Prostate gland (tissue), 2 donors: Measurements from ENCODE around the gene LCE1F. TPM values are rescaled to one million over a fixed set of nuclear protein-coding genes. Genes with fewer than 3 reads are reported as not detected.

ENCODE experiments used
- DNase-seq: peaks from one replicate; pipeline ENCODE4 v3.0.0-alpha.2; 2019; ENCODE audit warnings: low spot score
- H3K27ac ChIP-seq, 2 donors: fragments of 200-600 bp; sonication (generic); 2 replicates each; pipeline ENCODE4 v1.5.1; 2017 to 2019
- H3K27me3 ChIP-seq: fragments of 200-600 bp; sonication (generic); replicated peaks from 2 replicates; pipeline ENCODE4 v1.5.1; 2019; ENCODE audit not compliant: insufficient read depth
- H3K36me3 ChIP-seq, 2 donors: fragments of 200-600 bp; sonication (generic); 1 replicate in 1 of 2; 2 replicates in 1 of 2; pipeline versions ENCODE4 v1.5.1 to v1.8.1; 2017 to 2019
- H3K4me1 ChIP-seq: fragments of 200-600 bp; sonication (generic); replicated peaks from 2 replicates; pipeline ENCODE4 v1.5.1; 2019
- H3K4me3 ChIP-seq, 2 donors: fragments of 200-600 bp; sonication (generic); 2 replicates each; pipeline ENCODE4 v1.5.1; 2017 to 2019
- H3K9me3 ChIP-seq: fragments of 200-600 bp; sonication (generic); 2 replicates; pipeline ENCODE4 v1.5.1; 2017
- CTCF ChIP-seq, 4 experiments: fragments of 200-600 bp in 2 of 4; fragments of 450-650 bp in 2 of 4; sonication (generic) in 2 of 4; IDR thresholded peaks; 1 replicate in 3 of 4; 2 replicates in 1 of 4; pipeline ENCODE4 v1.5.1; 2016 to 2019; ENCODE audit warnings: antibody characterized with exemption in 4 of 4, mild to moderate bottlenecking in 2 of 4, moderate library complexity in 2 of 4
- POLR2A ChIP-seq: fragments of 450-650 bp; IDR thresholded peaks from one replicate; pipeline ENCODE4 v1.6.1; 2016; ENCODE audit warnings: antibody characterized with exemption, mild to moderate bottlenecking
- POLR2AphosphoS5 ChIP-seq: sonication (generic); formaldehyde crosslinking; IDR thresholded peaks from one replicate; pipeline ENCODE4 v1.6.1; 2017; ENCODE audit warnings: antibody characterized with exemption
- WGBS: methylation state at CpG from one replicate; pipeline ENCODE4 v1.1.5; 2018; 5-methylcytosine and 5-hydroxymethylcytosine counted together
- intact Hi-C: fragments of 100-400 bp; cut with DNase I; formaldehyde crosslinking; loops from one replicate; pipeline ENCODE4 v1.14.2; 2022
- total RNA-seq, 2 donors: library from RNA; depleted of rRNA; stranded (reverse); fragments of >200 nt; gene quantifications; one replicate each; pipeline ENCODE4 v1.1.0, GENCODE V29; 2016

LCE1F gene
- total RNA-seq, 2 donors from 2014 or later, result not detected

DNA sequence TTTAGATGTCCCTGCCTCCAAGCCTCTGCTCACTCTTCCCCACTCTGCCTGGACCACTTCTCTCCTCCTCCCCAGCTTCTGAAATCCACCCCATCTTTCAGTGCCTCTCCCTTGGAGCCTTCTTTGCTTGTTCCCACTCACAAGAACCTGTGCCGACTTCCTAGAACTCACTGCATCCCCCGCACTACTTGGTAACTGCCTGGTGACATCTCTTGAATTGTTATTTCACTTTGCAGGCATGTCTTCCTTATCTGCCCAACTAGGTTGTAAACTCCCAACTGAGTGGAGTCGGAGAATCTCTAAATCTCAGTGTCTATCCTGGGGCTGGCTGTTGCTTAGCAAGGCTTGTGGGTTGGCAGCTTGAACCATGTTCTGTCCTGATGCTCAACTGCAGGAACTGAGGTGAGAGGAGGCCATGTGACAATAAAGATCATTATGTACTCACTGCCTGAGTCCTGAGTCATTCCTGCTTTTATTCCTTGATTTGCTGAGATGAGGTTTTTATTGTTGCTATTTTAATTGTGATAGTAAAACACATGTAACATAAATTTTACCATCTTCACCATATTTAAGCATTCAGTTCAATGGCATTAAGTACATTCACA is 13.2 kb upstream of the LCE1F start:
- intact Hi-C loops, result no loop called here
- TF ChIP-seq POLR2AphosphoS5 (no peak), CTCF (IDR thresholded peaks at IDR 0.05) (no peak), POLR2A (no peak)

GRCh38 chr1:152768847-152769533 is 6.0 kb upstream of the LCE1F start:
- WGBS, result 55% methylated on average over 8 of the region's 8 CpGs
- Histone ChIP-seq H3K4me3 (no peak overlapping the region), H3K27ac (no peak overlapping the region), H3K4me1 (no peaks in the 10 kb centered on the region), H3K27me3 (no peaks in the 10 kb centered on the region), H3K9me3 (no peaks in the 10 kb centered on the region), H3K36me3 (no peaks in the 10 kb centered on the region)
- DNase-seq, result no peak
- intact Hi-C loops, result no loop called here
- TF ChIP-seq POLR2AphosphoS5 (no peak), CTCF (IDR thresholded peaks at IDR 0.05) (no peak), POLR2A (no peak)

More for the DNA sequence above, 13.2 kb upstream of the LCE1F start:
- no peaks in the 10 kb centered on the region for H3K4me1 ChIP-seq
- no peak overlapping the region for H3K27ac ChIP-seq
- DNase-seq, result no peak
- WGBS, result 39% methylated on average over 3 of the region's 3 CpGs
- H3K36me3 ChIP-seq, result no peaks in the 10 kb centered on the region
- H3K27me3 ChIP-seq, result no peaks in the 10 kb centered on the region
- no peak overlapping the region for H3K4me3 ChIP-seq
- no peaks in the 10 kb centered on the region for H3K9me3 ChIP-seq

- H3K9me3 ChIP-seq, result no peaks in the 10 kb centered on the region
- no peaks in the 10 kb centered on the region for H3K4me1 ChIP-seq
- no peaks in the 10 kb centered on the region for H3K27me3 ChIP-seq
- intact Hi-C loops, result no loop called here
- H3K4me3 ChIP-seq, result no peak overlapping the region
- H3K36me3 ChIP-seq, result no peaks in the 10 kb centered on the region
- TF ChIP-seq CTCF (IDR thresholded peaks at IDR 0.05) (no peak), POLR2A (no peak), POLR2AphosphoS5 (no peak)
- no peak overlapping the region for H3K27ac ChIP-seq
- DNase-seq, result no peak
- 74% methylated on average over 1 of the region's 1 CpG for WGBS
Observed at GRCh38 chr1:152770411-152770810, 4.5 kb upstream of the LCE1F start.

- Histone ChIP-seq H3K4me1 (no peaks in the 10 kb centered on the region), H3K4me3 (no peak overlapping the region), H3K27me3 (no peaks in the 10 kb centered on the region), H3K27ac (no peak overlapping the region), H3K9me3 (no peaks in the 10 kb centered on the region), H3K36me3 (no peaks in the 10 kb centered on the region)
- no peak for TF ChIP-seq POLR2AphosphoS5
- no peak for TF ChIP-seq POLR2A
- no peak for TF ChIP-seq CTCF (IDR thresholded peaks at IDR 0.05)
- DNase-seq, result no peak
- 71% methylated on average over 9 of the region's 11 CpGs for WGBS
- intact Hi-C loops, result no loop called here
Observed at GRCh38 chr1:152776361-152776760, 1.4 kb downstream of the LCE1F start.
